Right hindlimb (tissue), 1 donor: Measurements from ENCODE around the gene ATG2A.
A peak's percentile ranks its signal among the peaks of the same experiment; 100 is the strongest.

ENCODE experiments used
- DNase-seq: peaks from one replicate; pipeline ENCODE4 v3.0.0-alpha.2; 2018

ATG2A gene

DNA sequence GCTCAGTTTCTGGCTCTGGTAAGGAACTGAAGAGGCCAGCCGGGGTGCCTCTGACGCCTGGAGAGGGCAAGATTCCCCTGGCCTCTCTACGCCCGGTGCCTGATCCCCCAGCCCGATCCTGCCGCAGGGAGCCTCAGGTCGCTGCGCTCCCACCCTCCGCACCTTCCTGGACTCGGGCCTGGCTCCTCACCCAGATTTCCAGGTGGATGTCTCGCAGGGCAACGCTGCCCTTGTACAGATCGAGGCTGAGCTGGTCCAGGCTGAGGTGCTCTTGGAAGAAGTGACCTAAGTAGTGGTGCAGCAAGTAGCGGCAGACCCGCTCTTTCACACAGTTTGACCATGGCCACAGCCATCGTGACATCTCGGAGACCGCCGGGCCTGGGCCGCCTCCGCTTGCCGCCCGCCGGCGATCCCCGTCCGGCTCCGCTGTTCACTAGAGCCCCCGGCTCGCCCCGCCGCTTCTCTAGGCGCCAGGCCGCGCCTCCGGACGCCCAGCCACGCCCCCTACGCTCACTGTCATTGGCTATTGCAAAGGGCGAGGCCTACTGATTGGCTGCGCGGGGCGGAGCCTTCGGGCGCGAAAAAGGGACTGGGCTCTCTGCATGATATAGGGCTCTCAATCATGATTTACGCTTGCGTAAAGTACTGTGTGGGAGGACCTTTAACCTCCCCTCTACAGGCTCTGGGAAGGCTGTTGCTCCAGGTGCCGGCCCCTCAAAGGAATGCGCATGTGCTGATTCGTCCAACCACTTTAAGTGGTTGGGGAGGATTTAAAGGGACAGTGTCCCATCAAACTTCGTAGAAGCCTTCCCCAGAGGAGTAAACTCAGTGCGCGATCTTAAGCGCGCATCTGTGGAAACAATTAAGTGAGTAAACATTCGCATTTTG, at the start of gene ATG2A:
TSS of gene ATG2A (minus strand) at position 435 of the 888 bp plus-strand sequence. CDS start at position 361, 74 bp downstream.
- DNase-seq: peak; percentile 99

DNA sequence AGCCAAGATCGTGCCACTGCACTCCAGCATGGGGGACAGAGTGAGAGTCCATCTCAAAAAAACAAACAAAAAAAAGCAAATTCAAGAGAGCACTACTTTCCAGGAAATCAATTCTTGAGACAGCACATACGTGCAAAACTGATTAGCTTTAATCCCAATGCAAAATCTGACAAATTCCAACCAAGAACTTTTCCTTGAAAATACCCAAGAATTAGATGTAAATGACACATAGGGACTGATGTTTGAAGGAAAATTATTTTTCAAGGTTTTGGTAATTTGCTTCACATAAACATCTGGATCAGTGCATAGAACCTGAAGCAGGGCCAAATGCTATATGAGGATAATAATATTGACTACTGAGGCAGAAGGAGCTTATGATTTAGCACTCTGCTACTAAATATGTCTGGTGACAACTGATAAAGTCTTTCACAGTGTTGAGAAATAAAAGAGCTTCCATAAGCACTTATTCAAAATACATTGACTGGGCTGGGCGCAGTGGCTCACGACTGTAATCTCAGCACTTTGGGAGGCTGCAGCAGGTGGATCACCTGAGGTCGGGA, 46.1 kb upstream of the ATG2A start:
- no peak for DNase-seq

DNA sequence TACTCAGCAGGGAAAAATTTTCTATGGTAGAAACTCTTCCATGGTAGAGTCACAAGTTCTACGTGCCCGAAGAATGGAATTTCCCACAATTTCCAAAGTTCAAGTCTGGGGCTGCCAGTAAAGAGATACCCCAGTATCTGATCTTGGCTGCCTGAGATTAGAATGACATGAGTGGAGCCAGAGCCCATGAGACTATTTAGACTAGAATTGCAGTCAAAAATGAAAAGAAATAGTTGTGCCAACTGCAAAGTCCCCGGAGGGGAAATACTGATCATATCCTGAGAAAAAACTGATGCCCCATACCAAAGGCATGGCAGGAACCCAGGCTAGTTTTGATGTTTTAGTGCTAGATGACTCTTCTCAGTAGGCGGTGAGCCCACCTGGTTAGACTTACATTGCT, 43.7 kb upstream of the ATG2A start:
- no peak for DNase-seq

DNA sequence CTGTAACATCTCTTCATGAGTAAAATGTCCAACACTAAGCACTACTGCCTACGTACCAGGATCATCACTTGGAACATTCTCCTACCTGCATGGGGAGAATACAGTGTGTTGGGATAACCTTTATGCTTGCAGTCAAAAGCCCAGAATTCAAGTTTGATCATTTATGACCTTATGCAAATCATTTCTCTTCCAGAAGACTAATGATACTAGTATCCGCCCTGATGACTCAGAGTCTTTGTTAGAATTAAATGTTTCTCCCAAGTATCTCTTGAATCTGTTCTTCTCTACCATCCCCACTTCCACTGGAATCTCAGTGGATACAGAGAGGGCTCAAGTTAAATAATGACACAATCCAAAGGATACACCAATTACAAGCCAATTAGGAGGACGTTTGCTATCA, 42.5 kb upstream of the ATG2A start:
- DNase-seq: no peak

DNA sequence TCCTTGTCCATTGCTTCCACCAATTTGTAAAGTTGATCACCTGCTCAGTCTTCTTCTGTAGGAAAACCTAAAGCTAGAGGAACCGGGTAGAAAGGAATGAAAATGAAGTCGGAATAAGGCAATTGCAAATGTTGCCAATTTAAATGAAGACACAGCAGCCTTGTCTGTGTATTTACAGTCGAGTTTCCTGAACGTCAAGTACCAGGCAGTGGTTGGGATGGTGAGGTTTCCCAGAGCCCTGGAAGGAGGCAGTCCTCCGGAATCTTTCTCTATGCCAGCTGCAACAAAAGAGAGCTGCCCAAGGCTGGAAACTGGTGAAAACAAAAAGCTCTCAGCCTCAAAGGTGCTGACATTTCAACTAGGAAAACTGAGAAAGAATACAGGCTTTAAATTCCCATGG, 37.2 kb upstream of the ATG2A start:
- DNase-seq: no peak

DNA sequence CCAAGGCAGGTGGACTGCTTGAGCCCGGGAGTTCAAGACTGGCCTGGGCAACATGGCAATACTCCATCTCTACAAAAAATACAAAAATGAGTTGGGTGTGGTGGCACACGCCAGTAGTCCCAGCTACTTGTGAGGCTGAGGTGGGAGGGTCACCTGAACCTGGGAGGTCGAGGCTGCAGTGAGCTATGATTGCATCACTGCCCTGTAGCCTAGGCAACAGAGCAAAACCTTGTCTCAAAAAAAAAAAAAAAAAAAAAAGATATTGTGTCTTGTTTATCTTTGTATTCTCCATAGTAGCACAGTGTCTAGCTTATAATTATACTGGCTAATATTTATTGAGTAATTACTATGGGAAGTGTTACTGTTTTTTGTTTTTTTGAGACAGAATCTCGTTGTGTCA, 34.5 kb upstream of the ATG2A start:
- no peak for DNase-seq

DNA sequence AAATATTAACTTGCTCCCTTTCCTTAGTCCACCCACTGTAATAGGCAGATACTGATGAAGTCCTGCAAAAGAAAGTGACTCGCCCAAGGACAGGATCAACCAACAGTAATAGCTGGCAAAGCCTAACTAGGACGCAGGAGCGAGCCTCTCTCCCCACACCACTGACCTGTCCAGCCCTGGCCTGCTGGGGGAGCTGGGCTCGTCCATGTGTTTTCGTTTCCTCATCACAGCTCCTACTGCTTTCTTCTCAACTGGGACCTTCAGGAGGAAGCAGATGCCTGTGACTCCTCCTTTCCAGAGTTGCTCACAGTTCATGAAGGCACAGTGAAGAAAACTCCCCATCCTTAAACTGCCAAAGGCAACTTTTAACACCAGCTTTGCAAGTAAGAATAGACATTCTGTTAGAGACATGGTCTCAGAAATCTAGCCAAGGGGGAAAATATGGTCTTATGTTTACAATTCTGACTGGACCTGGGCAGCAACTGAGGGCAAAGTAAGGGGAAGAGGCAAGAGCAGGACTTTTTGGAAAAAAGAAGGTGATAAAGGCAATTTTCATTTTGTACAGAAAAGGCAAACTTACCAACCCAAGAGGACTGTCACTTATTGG, 30.3 kb upstream of the ATG2A start:
- DNase-seq: no peak

DNA sequence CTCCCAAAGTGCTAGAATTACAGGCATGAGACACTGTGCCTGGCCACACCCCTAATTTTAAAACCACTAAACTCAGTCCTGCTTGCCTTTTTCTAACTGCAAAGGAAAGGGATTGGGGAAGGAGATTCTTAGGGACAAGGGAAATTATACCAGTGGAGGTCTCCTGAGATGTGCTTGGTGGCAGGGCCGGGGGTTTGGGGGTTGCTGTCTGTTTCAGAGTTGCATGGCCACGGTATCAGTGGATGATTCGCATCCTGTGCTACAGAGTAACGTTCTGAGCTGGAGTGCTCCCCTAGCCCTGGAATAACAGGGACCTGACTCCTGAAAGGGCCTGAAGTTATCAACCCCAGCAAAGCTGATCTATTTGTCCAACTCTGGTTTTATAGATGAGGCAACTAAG, 19.5 kb upstream of the ATG2A start:
- DNase-seq: no peak

DNA sequence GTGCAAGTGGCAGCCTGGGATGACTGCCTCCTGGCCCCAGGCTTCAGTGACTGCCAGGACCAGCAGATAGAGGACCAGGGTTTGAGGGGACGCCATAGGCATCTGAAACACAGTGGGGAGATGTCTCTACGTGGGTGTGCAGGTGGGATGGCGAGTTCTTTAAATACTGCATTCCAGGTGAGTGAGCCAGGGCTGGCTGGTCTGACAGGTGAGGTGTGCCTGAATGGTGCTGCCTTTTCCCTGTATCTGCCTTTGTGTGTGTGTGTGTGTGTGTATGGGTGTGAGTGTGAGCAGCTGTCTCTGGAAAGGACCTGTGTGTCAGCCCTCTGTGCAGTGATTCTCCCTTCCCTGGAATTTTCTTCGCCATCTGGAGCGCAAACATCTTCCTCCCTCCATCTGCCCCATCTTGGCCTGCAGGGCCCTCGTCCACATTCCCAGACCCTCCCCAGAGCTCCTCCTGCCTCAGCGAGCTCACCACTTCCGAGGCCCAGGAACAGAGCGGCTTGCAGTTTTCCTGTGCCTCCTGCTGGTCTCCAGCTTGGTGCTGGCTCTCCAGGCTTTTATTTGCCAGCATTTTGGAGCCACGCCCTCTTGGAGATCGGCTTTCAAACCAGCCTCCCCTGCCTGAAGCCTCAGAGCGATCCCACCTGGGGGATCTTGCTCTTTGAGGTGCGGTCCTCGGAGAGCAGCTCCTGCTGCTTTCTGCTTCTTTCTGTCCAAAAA, 18.5 kb upstream of the ATG2A start, which contains the start of gene GPHA2:
TSS of gene GPHA2 (minus strand) at position 535 of the 723 bp plus-strand sequence. CDS start at position 102, 433 bp downstream.
- DNase-seq: peak; percentile 58

DNA sequence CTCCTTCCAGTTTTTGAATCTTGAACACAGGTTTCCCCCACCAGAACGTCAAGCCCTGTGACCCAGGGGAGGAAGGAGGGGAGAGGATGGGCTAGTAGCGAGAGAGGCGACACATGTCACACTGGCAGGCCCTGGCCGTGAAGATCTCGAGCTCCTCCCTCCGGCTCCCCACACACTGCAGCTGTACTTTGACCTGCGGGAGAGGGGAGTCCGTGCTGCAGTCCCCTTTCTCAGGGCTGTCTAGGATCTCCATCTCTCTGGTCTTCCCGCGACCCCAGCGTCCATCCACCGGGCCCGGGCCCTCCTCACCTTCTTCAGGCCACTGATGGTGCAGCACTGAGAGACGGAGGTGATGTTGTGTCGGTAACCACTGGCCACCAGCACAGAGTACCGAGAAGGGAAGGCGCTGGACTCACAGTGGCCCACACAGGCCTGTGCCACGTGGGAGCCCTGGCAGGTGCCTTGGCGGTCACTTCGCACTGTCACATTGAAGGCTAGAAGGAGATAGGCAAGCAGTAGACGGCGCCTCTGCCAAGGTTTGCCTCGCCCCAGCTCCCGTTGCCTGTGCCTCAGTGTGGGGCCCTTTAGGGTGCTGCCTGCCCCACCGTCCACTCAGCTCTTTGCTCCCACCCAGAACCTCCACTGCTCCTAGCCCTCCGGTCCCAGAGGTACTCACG, 17.8 kb upstream of the ATG2A start:
- DNase-seq: no peak

DNA sequence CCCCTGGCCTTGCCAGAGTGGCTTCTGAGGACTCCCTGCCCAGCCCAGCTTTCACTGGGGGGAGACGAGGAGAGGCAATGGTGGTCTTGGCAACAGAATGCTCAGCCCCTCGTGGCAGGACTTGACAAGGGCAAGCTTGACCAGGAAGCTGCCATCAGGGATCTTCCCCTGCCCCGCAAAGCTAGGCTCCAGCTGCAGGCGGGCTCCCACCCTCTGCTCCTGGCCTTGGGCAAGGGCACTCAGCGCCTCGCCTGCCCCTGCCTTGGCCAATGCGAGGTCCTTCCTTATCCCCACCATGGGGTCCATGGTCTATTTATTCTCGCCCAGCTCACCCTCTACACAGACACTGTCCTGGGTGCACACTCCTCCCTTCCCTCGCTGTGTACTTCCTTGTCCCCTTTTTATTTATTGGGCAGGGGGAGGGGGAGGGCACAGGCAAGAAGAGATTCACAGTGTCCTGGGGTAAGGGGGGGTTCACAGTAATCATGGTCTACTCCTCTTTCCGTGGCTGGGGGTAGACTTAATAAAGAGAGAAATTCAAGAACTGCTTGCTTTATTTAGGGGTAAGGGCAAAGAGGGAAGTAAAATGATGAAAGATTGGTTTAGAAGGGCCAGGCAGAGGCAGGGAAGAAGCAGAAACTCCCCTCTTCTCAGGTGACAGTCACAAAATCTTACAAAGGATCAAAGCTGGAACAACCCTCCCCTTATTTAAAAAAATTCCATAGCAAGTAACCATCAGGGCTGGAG, 17.1 kb upstream of the ATG2A start:
- DNase-seq: no peak

DNA sequence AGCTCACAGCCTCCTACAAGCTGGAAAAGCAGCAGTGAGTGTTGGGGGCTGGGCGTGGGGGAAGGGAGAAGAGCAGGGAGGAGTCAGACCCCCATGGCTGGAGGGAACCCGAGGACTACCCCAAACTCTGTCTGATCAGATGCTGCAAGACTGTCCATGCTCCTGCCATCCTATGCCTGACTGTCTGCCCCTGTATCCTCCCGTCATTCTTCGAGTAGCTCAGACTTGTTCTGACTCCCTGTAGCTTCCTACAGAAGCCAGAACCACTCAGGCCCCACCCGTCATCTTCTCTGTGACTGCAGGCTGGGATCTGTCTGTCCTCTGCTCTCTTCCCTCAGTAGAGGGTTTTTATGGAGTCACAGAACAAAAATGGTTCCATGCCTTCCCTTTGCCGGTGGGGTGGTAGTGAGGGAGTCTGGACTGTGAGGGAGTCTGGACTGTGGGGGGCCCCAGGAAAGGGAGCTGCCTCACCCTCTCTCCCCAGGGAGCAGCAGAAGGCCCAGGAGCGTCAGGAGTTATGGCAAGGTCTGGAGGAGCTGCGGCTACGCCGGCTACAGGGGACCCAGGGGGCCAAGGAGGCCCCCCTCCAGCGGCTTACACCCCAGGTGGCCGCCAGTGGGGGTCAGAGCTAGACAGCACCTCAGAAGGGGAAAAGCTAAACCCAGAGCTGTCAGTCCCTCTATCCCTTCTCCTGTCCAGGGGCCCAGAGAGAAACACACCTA, 16.4 kb upstream of the ATG2A start:
- no peak for DNase-seq

DNA sequence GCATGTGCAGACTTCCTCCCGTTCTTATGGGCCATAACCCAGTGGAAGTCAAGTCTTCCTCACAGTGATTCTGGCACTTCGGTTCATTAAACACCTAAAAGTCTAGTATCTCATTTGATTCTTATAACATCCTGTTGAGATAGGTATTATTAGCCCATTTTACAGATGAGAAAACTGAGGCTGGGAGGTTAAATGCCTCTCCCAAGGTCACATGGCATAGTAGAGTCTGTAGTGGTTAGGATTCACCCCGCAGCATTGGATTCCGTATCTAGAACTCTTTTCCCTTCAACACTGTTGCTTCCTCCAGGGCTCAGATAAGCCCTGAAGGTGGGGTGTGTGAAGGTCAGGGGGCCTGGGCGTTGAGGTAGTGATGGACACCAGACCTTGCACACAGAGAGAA, 15.3 kb upstream of the ATG2A start:
- DNase-seq: no peak

DNA sequence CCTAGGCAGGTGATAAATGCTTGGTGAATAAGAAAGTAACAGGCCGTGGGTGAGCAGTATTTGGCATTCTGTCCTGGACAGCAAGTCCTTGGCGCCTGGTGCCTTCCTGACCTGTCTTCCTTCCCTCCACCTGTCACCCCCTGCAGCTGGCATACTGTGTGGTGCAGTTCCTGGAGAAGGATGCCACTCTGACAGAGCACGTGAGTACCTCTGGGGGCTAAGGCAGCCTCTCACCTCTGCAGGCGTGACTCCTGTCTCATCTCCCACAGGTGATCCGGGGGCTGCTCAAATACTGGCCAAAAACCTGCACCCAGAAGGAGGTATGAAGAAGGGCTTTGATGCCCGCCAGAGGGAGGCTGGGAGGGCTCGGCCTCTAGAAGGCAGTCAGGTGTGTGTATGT, 14.3 kb upstream of the ATG2A start:
- no peak for DNase-seq

DNA sequence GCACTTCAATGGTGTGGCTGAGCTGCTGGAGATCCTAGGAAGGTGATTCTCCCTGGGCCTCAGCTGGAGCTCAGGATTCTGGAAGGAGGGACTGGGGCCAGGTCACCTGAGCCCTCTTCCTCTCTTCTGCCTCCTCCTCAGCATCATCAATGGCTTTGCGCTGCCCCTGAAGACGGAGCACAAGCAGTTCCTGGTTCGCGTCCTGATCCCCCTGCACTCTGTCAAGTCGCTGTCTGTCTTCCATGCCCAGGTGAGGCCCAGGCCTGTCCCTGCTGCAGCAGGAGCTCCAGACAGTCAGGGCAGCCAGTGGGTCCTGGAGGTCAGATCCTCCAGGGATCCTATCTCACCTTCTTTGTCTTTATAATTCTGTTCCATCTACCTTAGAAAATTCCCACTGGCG, 13.3 kb upstream of the ATG2A start:
- no peak for DNase-seq

DNA sequence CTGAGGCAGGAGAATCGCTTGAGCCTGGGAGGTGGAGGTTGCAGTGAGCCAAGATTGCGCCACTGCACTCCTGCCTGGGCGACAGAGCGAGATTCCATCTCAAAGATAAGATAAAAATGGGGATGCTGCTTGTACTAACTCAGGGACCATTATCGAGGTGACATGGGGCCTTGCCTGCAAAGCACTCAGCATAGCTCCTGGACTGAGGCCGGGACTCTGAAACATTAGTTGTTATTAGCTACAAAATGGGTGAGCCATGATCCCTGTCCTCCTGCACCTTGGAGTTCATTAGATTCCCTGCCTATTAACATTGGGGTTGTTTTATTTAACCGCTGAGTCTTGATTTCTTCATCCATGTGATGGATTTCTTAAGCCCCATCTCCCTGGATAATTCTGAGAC, 12.6 kb upstream of the ATG2A start:
- no peak for DNase-seq

DNA sequence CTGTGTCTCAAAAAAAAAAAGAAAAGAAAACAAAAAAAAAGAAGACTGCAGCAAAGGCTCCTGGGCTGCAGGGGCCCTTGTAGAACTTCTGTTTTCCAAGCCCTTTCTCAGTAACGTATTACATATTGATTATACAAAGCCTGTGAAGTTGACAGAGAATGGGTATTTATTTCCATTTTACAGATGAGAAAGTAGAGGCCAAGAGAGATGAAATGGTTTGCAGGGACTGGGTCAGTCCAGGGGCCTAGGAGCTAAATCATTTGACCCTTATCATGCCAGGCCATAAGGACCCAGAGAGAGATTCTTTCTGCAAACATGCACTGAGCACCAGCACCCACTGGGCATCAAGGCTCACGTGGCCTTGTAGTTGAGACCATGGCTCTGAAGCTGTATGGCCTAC, 11.9 kb upstream of the ATG2A start:
- DNase-seq: no peak

DNA sequence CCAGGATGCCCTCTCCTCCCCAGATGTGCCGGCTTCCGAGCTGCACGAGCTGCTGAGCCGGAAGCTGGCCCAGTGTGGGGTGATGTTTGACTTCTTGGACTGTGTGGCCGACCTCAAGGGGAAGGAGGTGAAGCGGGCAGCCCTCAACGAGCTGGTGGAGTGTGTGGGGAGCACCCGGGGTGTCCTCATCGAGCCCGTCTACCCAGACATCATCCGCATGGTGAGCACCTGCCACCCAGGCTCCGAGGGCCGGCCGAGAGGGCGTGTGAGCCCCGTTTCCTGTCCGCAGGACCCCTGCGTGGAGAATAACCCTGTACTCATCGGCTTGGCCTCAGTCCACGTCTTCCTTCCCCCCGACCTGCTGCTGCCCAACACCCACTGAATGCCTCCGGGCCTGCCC, 9.7 kb upstream of the ATG2A start:
- DNase-seq: no peak

DNA sequence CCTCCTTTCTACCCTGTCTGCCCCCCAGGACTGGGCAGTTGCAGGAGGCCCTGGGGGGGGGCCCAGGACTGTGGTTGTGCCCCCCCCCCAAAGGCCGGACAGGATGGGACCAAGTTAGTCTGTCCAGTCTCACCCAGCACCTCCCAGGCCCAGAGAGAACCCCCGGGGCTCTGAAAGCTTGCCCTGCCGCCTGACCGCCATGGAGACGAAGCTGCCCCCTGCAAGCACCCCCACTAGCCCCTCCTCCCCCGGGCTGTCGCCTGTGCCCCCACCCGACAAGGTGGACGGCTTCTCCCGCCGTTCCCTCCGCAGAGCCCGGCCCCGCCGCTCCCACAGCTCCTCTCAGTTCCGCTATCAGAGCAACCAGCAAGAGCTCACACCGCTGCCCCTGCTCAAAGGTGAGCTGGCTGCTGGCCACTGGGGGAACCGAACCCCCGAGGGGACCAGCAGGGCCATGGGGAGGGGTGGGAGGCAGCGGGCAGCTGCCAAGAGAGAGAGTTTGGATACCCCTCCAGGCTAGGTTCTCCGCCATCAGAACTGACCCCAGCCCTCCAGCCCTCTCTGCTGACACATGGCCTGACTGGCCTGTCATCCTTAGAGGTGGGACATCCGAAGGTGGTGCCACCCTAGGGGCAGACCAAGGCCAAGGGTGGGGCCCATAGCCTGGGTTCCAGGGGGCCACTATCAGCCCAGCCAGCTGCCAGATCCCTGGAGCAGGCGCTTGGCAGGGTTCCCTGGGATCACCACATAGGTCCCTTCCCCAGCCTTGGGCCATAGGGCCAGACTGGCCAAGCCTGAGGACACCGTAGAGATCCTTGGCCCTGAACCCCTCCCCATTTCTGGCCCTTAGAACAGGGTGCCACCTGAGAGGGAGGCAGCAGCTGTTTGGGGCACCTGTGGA, 8.8 kb upstream of the ATG2A start:
- DNase-seq: peak; percentile 23

DNA sequence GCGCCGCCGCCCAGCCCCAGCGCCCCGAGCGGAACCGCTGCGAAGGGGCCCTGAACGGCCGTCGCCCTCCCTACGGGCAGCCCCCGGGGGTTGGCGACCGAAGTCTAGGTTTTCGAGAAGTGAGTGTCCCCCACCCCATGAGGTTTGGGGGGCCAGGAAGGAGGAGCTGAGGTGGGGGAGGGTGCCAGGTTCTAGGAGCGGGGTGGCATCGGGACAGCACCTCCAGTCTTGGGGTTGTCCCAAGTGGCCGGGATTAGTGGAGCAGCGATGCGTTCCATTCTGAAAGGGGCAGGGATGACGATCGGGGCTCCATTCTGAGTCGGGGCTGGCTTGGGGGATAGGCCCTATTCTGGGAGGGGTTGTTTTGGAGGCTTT, 7.9 kb upstream of the ATG2A start:
- DNase-seq: peak; percentile 44
